Urinary bladder (tissue), 4 donors: ENCODE results near the gene MEGF8. TPM values are rescaled to one million over a fixed set of nuclear protein-coding genes. Genes with fewer than 3 reads are reported as not detected.
A peak's percentile ranks its signal among the peaks of the same experiment; 100 is the strongest.

Source experiments
- DNase-seq: peaks from one replicate; pipeline ENCODE4 v3.0.0-alpha.2; 2015; ENCODE audit errors: extremely low spot score
- H3K27ac ChIP-seq: one replicate; pipeline ENCODE4 v1.5.1; 2013; ENCODE audit warnings: low read depth, mild to moderate bottlenecking, moderate library complexity
- H3K36me3 ChIP-seq: one replicate; pipeline ENCODE4 v1.6.1; 2013; ENCODE audit warnings: mild to moderate bottlenecking, moderate library complexity; ENCODE audit not compliant: insufficient read depth
- H3K4me1 ChIP-seq: one replicate; pipeline ENCODE4 v1.6.1; 2013; ENCODE audit warnings: mild to moderate bottlenecking, moderate library complexity; ENCODE audit not compliant: insufficient read depth
- H3K4me3 ChIP-seq: one replicate; pipeline ENCODE4 v1.5.1; 2013; ENCODE audit warnings: low read depth, low read length
- WGBS: extraction: QIAGEN DNeasy Blood & Tissue Kit; methylation state at CpG from one replicate; pipeline ENCODE4 v1.1.7; 2013; 5-methylcytosine and 5-hydroxymethylcytosine counted together
- polyA plus RNA-seq: library from polyadenylated mRNA; stranded (reverse); fragments of 200-250 nt; gene quantifications from one replicate; pipeline ENCODE4 v1.2.3, GENCODE V29; 2013
- total RNA-seq: library from RNA; depleted of rRNA; stranded (reverse); fragments of >200 nt; gene quantifications from one replicate; pipeline ENCODE4 v1.2.3, GENCODE V29; 2014
- donor health status: healthy with polysubstance abuse.
- donor health status: healthy.

Gene MEGF8
- total and polyA plus RNA-seq, 2 donors: 14.7 to 19.8 TPM

DNA sequence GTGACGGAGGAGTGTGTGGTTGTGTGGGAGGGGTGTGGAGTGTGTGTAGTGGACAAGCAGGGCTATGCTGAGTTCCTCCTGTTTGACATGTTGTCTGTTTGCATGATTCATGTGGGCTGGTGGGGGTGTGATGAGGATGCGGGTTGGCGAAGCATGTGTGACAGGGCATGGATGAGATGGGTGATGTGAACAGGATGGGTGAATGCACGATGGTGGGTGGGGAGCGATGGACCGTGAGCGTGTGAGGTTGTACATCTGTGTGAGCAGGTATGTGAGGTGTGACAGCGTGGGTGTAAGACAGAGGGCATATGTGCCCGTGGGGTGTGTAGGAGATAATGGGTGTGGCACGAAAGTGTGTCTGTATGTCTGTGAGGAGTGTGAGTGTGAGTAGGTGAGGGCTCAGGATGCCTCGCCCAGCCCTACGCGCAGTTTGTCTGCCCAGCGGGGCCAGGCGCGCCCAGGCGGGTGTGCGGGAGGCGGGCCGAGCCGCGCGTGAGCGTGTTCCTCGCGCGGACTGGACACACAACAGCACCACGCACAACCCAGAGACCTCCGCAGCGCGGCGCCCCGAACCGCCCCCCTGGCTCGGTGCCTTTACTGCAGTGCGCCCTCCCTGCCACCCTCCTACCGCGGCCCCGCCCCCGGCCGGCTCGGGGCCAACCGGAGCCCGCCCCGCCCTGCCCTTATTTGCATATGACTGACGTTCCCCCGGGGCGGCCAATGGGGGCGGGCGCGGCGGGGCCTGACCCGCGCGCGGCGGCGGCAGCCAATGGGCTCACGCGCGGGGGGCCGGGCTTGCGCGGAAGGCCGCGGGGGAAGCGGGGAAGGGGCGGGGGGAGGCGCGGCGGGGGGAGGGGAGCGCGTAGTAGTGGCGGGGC lies 42.0 kb upstream of the MEGF8 start:
- H3K36me3 ChIP-seq: peaks cover 4% of the 10 kb centered on the region
- peak overlapping the region; percentile 93 for H3K27ac ChIP-seq
- WGBS: 2% methylated on average over 70 of the region's 74 CpGs
- H3K4me3 ChIP-seq: peak overlapping the region; percentile 74
- peaks cover 3% of the 10 kb centered on the region for H3K4me1 ChIP-seq
- DNase-seq: peak; percentile 89

DNA sequence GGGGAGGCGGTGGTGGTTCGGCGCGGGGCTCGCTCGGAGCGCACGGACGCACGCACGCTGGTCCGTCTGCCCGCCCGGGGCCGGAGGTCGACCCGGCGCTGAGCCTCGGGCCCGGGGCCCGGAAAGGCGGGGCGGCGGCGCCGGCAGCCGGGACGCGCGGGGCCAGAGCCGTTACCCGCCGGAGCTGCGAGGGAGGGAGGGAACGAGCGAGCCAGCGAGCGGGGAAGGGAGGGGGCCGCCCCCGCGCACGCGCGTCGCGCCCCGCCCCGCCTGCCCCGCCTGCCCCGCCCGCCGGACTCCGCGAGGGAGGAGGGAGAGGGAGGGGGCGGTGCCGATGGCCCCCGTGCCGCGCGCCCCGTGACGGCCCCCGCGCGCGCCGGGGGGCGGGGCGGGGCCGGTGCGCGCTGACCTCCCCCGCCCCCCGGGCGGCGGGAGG lies 41.4 kb upstream of the MEGF8 start:
- Histone ChIP-seq H3K4me1 (peaks cover 3% of the 10 kb centered on the region), H3K4me3 (peak overlapping the region; percentile 74), H3K27ac (peak overlapping the region; percentile 93), H3K36me3 (peaks cover 10% of the 10 kb centered on the region)
- under 1% methylated on average over 75 of the region's 76 CpGs for WGBS
- DNase-seq: no peak

DNA sequence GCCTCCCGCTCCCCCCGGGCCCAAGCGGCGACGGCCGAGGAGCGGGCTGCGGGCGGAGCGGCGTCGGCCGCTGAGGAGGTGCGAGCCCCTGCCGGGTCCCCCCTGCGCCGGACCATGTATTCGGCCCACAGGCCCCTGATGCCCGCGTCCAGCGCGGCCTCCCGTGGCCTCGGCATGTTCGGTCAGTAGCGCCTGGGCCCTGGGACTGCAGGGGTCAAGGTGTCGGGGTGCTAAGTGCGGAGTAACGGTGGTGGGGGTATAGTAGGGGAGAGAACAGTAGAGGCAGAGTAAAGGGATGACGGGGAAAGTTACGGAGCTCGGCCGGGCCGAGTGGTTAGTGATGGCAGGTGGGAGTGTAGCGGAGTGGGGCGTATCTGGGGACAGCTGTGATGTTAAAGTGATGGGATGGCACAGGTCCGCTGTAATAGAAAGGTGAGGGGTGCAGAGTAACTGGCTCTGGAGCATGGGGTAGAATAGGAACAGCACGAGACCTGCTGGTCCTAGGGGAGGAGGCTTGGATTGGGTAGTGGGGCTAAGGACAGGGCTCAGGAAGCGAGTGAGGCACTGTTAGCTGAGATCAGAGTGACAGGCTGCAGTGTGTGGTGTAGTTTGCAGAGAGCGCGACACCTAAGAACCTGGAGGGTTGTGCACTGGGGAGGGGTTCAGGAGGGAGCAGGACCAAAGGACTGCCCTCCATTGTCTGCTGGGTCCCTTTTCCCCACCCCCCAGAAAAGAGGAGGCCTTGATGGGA lies 40.7 kb upstream of the MEGF8 start:
- DNase-seq: no peak
- Histone ChIP-seq H3K4me1 (peaks cover 3% of the 10 kb centered on the region), H3K27ac (peak overlapping the region; percentile 59), H3K4me3 (peak overlapping the region; percentile 74), H3K36me3 (peaks cover 11% of the 10 kb centered on the region)
- 2% methylated on average over 41 of the region's 41 CpGs for WGBS

DNA sequence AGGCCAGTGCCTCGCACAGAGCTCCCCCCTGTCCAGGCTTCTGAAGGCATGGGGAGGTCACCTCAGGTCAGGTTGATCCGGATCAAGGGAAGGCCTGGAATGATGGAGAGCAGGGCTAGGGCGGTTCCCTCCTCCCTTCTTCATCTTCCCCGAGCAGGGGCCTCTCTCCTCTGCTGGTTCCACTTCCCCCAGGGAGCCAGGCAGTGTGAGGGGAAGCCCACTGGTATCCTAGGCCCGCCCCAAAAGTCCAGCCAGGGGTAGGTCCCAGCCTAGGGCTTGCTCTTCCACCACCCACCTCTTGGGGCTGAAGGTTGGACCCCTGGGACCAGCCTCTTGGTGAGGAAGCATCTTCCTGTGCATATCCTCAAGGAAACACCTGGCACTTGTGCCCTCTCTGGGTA lies 39.9 kb upstream of the MEGF8 start:
- DNase-seq: no peak
- WGBS: 20% methylated on average over 5 of the region's 5 CpGs
- no peak overlapping the region for H3K27ac ChIP-seq

DNA sequence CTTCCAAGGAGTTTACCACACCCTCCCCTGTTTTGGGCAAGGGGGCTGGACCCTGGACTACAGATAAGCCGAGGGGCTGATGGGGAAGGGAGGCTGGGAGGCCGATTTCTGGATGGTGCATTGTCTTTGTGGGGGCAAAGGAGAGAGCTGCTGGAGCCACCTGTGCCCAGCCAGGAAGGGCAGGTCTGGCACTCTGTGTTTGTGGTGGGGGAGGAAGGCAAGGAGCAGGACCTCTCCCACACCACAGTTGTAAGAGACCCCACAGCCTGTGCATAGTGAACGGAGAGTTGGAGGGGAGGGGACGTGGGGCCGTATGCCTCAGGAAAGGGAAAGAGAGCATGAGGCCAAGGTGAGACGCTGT lies 39.5 kb upstream of the MEGF8 start:
- H3K36me3 ChIP-seq: peaks cover 11% of the 10 kb centered on the region
- no peak overlapping the region for H3K27ac ChIP-seq
- no peak for DNase-seq
- WGBS: 22% methylated on average over 6 of the region's 6 CpGs
- H3K4me1 ChIP-seq: peaks cover 3% of the 10 kb centered on the region
- H3K4me3 ChIP-seq: no peak overlapping the region

More for the DNA sequence above, 39.9 kb upstream of the MEGF8 start:
- Histone ChIP-seq H3K36me3 (peaks cover 11% of the 10 kb centered on the region), H3K4me1 (peaks cover 3% of the 10 kb centered on the region), H3K4me3 (peak overlapping the region; percentile 1)

DNA sequence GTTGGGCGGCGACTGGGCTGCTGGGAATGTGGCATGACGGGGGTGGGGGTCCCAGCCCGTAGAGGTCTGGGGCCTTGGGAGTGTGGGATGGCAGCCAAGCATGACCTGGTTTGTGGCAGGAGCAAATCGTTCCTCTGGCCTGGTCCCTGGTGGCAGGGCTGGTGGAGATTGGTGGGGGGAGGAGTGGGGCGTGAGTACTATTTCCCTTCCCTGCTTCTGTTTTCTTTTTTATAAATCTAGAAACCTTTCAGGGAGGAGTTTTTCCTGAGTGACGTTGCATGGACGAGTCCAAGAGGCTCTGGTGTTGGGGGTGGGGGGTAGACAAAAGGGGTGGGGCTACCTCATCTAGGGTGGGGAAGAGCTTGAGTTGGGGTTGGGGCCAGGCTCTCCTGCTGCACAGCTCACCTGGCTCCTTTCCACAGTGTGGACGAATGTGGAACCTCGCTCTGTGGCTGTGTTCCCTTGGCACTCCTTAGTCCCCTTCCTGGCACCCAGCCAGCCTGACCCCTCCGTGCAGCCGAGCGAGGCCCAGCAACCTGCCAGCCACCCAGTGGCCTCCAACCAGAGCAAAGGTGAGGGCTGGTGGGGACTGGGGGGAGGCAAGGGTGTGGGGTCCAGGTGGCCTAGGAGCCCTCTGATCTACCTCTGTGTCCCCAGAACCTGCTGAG lies 39.0 kb upstream of the MEGF8 start:
- Histone ChIP-seq H3K36me3 (peaks cover 11% of the 10 kb centered on the region), H3K4me3 (no peak overlapping the region), H3K27ac (no peak overlapping the region), H3K4me1 (peaks cover 1% of the 10 kb centered on the region)
- WGBS: 17% methylated on average over 13 of the region's 13 CpGs
- DNase-seq: no peak

DNA sequence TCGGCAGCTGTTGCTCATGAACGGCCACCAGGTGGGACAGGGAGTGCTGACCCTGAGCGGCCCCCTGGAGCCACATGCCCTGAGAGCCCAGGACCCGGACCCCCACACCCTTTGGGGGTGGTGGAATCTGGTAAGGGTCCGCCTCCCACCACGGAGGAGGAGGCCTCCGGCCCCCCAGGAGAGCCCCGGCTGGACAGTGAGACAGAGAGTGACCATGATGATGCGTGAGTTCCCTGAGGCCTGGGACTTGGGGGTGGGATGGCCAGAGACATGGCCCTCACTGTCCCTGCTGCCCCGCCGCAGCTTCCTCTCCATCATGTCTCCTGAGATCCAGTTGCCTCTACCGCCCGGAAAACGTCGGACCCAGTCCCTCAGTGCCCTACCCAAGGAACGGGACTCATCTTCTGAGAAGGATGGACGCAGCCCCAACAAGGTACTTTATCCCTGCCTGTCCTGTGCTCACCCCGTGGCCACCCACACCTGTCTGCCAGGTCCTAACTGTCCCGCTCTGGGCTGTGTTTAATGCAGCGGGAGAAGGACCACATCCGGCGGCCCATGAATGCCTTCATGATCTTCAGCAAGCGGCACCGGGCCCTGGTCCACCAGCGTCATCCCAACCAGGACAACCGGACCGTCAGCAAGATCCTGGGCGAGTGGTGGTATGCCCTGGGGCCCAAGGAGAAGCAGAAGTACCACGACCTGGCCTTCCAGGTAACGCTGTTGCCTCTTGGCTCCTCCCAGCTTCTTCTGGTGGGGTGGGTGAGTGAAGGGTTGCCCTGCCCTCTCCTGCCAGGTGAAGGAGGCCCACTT lies 38.2 kb upstream of the MEGF8 start:
- DNase-seq: no peak
- WGBS: 90% methylated on average over 30 of the region's 30 CpGs
- no peak overlapping the region for H3K27ac ChIP-seq
- H3K4me3 ChIP-seq: no peak overlapping the region
- no peaks in the 10 kb centered on the region for H3K4me1 ChIP-seq
- peaks cover 11% of the 10 kb centered on the region for H3K36me3 ChIP-seq

DNA sequence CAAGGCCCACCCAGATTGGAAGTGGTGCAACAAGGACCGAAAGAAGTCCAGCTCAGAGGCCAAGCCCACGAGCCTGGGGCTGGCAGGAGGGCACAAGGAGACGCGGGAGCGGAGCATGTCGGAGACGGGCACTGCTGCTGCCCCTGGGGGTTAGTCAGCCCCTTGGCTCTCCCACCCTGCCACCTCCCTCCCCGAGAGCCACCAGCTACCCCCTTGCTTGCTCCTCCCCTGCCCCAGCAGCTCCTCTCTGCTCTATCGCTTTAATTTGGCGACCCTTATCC lies 37.7 kb upstream of the MEGF8 start:
- peaks cover 13% of the 10 kb centered on the region for H3K36me3 ChIP-seq
- WGBS: 86% methylated on average over 10 of the region's 10 CpGs
- no peak for DNase-seq
- H3K4me3 ChIP-seq: no peak overlapping the region
- no peaks in the 10 kb centered on the region for H3K4me1 ChIP-seq
- H3K27ac ChIP-seq: no peak overlapping the region

DNA sequence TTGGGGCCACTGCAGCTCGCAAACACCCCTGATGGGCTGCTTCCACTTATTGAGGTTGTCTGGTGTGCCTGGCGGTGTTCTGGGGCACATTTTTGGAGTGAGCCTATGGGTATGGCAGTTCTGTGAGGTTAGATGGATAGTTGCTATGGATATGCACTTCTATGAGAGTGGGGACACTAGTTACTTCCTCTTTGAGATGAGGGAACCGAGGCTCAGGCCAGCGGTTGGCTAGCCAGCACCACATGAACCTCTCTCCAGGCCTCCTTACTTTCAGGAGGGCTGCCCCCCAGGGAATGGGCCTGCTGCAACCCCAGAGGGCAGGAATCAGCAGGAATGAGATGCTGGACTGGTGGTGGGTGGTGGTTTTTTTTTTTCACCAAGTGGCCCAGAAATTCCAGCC lies 37.0 kb upstream of the MEGF8 start:
- Histone ChIP-seq H3K36me3 (peaks cover 13% of the 10 kb centered on the region), H3K27ac (no peak overlapping the region), H3K4me1 (no peaks in the 10 kb centered on the region), H3K4me3 (no peak overlapping the region)
- WGBS: 84% methylated on average over 4 of the region's 4 CpGs
- DNase-seq: no peak

DNA sequence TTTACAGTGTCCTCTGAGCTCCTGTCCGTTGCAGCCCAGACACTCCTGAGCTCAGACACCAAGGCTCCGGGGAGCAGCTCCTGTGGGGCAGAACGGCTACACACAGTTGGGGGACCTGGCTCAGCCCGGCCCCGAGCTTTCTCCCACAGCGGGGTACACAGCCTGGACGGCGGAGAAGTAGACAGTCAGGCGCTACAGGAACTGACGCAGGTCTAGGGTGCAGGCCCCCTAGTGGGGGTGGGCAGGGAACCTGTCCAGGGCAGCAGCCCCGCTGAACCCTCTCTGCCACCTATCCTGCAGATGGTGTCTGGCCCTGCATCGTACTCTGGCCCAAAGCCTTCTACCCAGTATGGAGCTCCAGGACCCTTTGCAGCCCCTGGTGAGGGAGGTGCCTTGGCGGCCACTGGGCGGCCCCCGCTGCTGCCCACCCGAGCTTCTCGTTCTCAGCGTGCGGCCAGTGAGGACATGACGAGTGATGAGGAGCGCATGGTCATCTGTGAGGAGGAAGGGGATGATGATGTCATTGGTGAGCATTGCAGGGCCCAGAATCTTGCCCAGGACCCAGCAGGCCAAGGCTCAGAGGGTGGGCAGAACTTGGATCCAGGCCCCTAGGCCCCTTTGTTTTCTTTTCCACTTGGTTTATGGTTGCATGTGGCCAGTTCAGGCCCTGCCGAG lies 36.4 kb upstream of the MEGF8 start:
- Histone ChIP-seq H3K4me3 (no peak overlapping the region), H3K4me1 (no peaks in the 10 kb centered on the region), H3K36me3 (peaks cover 13% of the 10 kb centered on the region), H3K27ac (no peak overlapping the region)
- no peak for DNase-seq
- 90% methylated on average over 22 of the region's 22 CpGs for WGBS

DNA sequence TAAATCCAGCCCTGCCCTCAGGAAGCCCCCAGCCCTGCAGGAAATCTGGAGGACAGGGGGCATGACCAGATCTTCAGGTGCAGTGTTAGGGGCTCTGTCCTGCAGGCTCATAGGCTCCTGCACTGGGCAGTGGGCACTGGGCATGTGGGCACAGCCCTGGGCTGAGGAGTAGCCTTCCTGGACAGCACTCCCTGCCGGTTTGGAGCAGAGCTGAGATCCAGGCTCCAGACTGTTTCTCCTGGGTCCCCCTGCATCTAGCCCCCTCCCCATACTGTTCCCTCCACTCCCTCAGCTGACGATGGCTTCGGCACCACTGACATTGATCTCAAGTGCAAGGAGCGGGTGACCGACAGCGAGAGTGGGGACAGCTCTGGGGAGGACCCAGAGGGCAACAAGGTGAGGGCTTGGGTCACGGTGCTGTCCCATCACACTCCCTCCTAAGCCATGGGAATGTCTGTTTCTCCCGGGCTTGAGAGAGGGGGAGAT lies 35.8 kb upstream of the MEGF8 start:
- no peak for DNase-seq
- Histone ChIP-seq H3K36me3 (peaks cover 13% of the 10 kb centered on the region), H3K4me1 (no peaks in the 10 kb centered on the region), H3K27ac (no peak overlapping the region), H3K4me3 (no peak overlapping the region)
- 83% methylated on average over 8 of the region's 8 CpGs for WGBS

DNA sequence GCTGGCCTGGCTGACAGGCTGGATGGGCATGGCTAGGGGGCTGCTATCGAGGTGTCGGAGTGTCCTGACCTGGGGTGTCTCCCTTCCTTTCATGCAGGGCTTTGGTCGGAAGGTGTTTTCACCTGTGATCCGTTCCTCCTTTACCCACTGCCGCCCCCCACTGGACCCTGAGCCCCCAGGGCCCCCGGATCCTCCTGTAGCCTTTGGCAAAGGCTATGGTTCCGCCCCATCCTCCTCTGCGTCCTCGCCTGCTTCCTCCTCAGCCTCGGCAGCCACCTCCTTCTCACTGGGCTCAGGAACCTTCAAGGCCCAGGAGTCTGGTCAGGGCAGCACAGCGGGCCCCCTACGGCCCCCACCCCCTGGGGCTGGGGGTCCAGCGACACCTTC lies 35.3 kb upstream of the MEGF8 start:
- no peaks in the 10 kb centered on the region for H3K4me1 ChIP-seq
- H3K36me3 ChIP-seq: peaks cover 13% of the 10 kb centered on the region
- WGBS: 77% methylated on average over 13 of the region's 13 CpGs
- H3K4me3 ChIP-seq: no peak overlapping the region
- no peak for DNase-seq
- H3K27ac ChIP-seq: no peak overlapping the region
